ENCODE data around the gene MBD2. TPM values are rescaled to one million over a fixed set of nuclear protein-coding genes. Genes with fewer than 3 reads are reported as not detected.

MBD2 gene
- total RNA-seq, 1 experiment from 2014 or later: 23.2 TPM

GRCh38 chr18:54239601-54240000, 15.1 kb upstream of the MBD2 start:
- POLR2A ChIA-PET: no interaction called here
- intact Hi-C loops (cut with micrococcal nuclease; ENCODE audit: unreplicated experiment): no loop called here

DNA sequence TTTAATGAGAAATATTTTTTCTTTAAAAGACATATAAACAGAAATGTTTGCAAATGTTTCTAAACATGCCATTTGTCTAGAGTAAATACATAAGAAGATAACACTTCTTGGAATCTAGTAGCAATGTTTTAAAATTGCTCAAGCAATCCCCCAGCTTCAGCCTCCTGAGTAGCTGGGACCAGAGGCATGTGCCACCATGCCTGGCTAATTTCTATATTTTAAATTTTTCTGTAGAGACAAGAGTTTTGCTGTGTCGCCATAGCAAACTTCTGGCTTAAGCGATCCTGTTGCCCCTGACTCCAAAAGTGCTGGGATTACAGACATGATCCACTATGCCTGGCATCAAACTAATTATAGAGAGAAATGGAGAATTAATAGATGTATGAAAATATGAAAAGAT, 14.6 kb upstream of the MBD2 start:
- H3K27me3 Mint-ChIP-seq (ENCODE audit: insufficient read depth, unreplicated experiment): no peaks in the 10 kb centered on the region
- H3K9me3 ChIP-seq: no peaks in the 10 kb centered on the region
- TF ChIP-seq, protein P1, sequence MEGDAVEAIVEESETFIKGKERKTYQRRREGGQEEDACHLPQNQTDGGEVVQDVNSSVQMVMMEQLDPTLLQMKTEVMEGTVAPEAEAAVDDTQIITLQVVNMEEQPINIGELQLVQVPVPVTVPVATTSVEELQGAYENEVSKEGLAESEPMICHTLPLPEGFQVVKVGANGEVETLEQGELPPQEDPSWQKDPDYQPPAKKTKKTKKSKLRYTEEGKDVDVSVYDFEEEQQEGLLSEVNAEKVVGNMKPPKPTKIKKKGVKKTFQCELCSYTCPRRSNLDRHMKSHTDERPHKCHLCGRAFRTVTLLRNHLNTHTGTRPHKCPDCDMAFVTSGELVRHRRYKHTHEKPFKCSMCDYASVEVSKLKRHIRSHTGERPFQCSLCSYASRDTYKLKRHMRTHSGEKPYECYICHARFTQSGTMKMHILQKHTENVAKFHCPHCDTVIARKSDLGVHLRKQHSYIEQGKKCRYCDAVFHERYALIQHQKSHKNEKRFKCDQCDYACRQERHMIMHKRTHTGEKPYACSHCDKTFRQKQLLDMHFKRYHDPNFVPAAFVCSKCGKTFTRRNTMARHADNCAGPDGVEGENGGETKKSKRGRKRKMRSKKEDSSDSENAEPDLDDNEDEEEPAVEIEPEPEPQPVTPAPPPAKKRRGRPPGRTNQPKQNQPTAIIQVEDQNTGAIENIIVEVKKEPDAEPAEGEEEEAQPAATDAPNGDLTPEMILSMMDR (IDR thresholded peaks at IDR 0.05; ENCODE audit: insufficient read depth in 1 of 2, low read depth in 1 of 2, low read length in 1 of 2, severe bottlenecking in 1 of 2, unreplicated experiment in 1 of 2): no peak
- no peaks in the 10 kb centered on the region for H3K4me1 ChIP-seq
- H3K9me3 Mint-ChIP-seq (ENCODE audit: unreplicated experiment): no peaks in the 10 kb centered on the region
- H3K36me3 Mint-ChIP-seq (ENCODE audit: insufficient read depth, unreplicated experiment): no peaks in the 10 kb centered on the region
- H3K4me1 Mint-ChIP-seq (ENCODE audit: low read depth, unreplicated experiment): peaks cover 9% of the 10 kb centered on the region
- H3K4me3 Mint-ChIP-seq (ENCODE audit: unreplicated experiment): no peak overlapping the region
- no peak overlapping the region for H3K4me3 ChIP-seq (ENCODE audit: low read depth, low read length)
- ChIA-PET CTCF (interaction anchor here (1.7 kb wide), 1 partner anchor 31 kb away, joined by 5 read pairs; no protein-coding TSS in a partner anchor), POLR2A (no interaction called here)
- DNase-seq: no peak
- no TSS peak for BruUV-seq (replicated peaks)
- intact Hi-C loops (cut with micrococcal nuclease; ENCODE audit: unreplicated experiment): no loop called here
- no peaks in the 10 kb centered on the region for H3K27me3 ChIP-seq (replicated peaks; ENCODE audit: control insufficient read depth, insufficient read depth, low read length)
- H3K27ac Mint-ChIP-seq (ENCODE audit: unreplicated experiment): no peak overlapping the region
- no peaks in the 10 kb centered on the region for H3K36me3 ChIP-seq (ENCODE audit: control insufficient read depth, insufficient read depth, low read length)

More at GRCh38 chr18:54239601-54240000, 15.1 kb upstream of the MBD2 start:
- CTCF ChIA-PET: interaction anchor here (1.7 kb wide), 1 partner anchor 31 kb away, joined by 5 read pairs; no protein-coding TSS in a partner anchor
- TF ChIP-seq, protein P1 (IDR thresholded peaks at IDR 0.05; ENCODE audit: insufficient read depth in 1 of 2, low read depth in 1 of 2, low read length in 1 of 2, severe bottlenecking in 1 of 2, unreplicated experiment in 1 of 2): no peak
- Histone ChIP-seq H3K27me3 (replicated peaks; ENCODE audit: control insufficient read depth, insufficient read depth, low read length) (no peaks in the 10 kb centered on the region), H3K36me3 (ENCODE audit: control insufficient read depth, insufficient read depth, low read length) (no peaks in the 10 kb centered on the region), H3K4me1 (no peaks in the 10 kb centered on the region), H3K9me3 (no peaks in the 10 kb centered on the region), H3K4me3 (ENCODE audit: low read depth, low read length) (no peak overlapping the region)
- no peak overlapping the region for H3K4me3 Mint-ChIP-seq (ENCODE audit: unreplicated experiment)
- peaks cover 9% of the 10 kb centered on the region for H3K4me1 Mint-ChIP-seq (ENCODE audit: low read depth, unreplicated experiment)
- no peak overlapping the region for H3K27ac Mint-ChIP-seq (ENCODE audit: unreplicated experiment)
- H3K36me3 Mint-ChIP-seq (ENCODE audit: insufficient read depth, unreplicated experiment): no peaks in the 10 kb centered on the region
- no peaks in the 10 kb centered on the region for H3K27me3 Mint-ChIP-seq (ENCODE audit: insufficient read depth, unreplicated experiment)
- BruUV-seq (replicated peaks): no TSS peak
- H3K9me3 Mint-ChIP-seq (ENCODE audit: unreplicated experiment): no peaks in the 10 kb centered on the region
- no peak for DNase-seq

- H3K36me3 Mint-ChIP-seq (ENCODE audit: insufficient read depth, unreplicated experiment): no peaks in the 10 kb centered on the region
- TF ChIP-seq, protein P1 (IDR thresholded peaks at IDR 0.05; ENCODE audit: insufficient read depth in 1 of 2, low read depth in 1 of 2, low read length in 1 of 2, severe bottlenecking in 1 of 2, unreplicated experiment in 1 of 2): no peak
- Histone ChIP-seq H3K27me3 (replicated peaks; ENCODE audit: control insufficient read depth, insufficient read depth, low read length) (no peaks in the 10 kb centered on the region), H3K4me1 (no peaks in the 10 kb centered on the region), H3K4me3 (ENCODE audit: low read depth, low read length) (no peak overlapping the region), H3K9me3 (no peaks in the 10 kb centered on the region), H3K36me3 (ENCODE audit: control insufficient read depth, insufficient read depth, low read length) (no peaks in the 10 kb centered on the region)
- H3K4me3 Mint-ChIP-seq (ENCODE audit: unreplicated experiment): no peak overlapping the region
- DNase-seq: no peak
- no peak overlapping the region for H3K27ac Mint-ChIP-seq (ENCODE audit: unreplicated experiment)
- no peaks in the 10 kb centered on the region for H3K27me3 Mint-ChIP-seq (ENCODE audit: insufficient read depth, unreplicated experiment)
- BruUV-seq (replicated peaks): no TSS peak
- H3K4me1 Mint-ChIP-seq (ENCODE audit: low read depth, unreplicated experiment): peaks cover 9% of the 10 kb centered on the region
- ChIA-PET POLR2A (no interaction called here), CTCF (interaction anchor here (1.7 kb wide), 1 partner anchor 32 kb away, joined by 5 read pairs; no protein-coding TSS in a partner anchor)
- intact Hi-C loops (cut with micrococcal nuclease; ENCODE audit: unreplicated experiment): no loop called here
- H3K9me3 Mint-ChIP-seq (ENCODE audit: unreplicated experiment): no peaks in the 10 kb centered on the region
Measured at GRCh38 chr18:54238173-54238936, 13.9 kb upstream of the MBD2 start.

Data from Caco-2 (cell line).